T-helper 22 cell (primary cell): ENCODE data around the gene KIF25.

Experiments used
- DNase-seq: peaks from one replicate; pipeline ENCODE4 v3.0.0-alpha.2; 2020; ENCODE audit warnings: low read depth

The KIF25 gene

DNA sequence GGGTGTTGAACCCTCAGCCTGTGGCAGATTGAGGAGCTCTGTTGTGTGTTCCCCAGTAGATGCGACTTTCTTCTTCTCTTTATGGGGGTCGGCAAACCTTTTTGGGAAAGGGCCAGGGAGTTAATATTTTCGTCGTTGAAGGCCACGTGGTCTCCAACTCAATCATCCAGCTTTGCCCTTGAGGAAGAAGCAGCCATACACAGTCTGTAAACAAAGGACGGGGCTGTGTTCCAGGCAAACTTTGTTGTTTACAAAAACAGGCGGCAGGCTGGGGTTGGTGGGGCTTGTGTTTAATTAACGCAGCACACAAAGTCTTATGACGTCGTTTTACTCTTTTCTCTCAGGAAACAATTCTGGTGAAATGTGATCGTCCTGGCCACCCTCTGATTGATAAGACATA, 20.2 kb downstream of the KIF25 start:
- no peak for DNase-seq

DNA sequence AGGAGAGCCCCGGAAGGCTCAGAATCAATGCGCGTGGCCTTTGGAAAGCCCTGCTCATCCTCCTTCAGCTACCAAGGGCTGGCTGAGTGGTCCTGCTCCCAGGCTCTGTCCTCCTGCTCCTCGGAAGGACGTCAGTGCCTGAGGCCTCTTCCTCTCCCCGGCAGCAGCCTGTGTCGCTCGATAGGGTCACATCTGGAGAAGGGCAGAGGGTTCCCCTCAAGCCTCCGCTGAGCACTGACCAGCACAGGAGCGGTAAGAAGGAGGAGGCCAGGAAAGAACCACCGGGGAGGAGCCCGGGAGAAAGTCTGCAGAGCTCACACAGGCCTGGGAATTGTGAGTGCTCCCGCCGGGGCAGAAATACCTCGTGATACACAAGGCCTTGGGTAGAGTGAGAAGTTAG, 21.2 kb downstream of the KIF25 start:
- no peak for DNase-seq

DNA sequence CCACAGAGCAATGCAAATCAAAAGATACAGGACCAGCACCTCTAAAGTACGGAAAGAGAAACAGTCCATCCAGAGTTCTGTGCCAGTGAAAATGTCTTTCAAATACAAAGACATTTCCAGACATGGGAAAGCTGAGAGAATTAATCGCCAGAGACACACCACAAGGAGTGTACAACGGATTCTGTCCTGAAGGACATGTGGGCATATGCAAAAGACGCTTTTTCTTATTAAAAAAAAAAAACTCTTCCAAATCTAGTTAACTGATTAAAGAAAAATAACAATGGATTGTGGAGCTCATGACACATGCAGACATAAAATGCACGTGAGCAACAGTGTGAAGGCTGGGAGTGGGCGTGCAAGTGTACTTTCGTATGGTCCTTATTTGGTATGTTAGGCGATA, 22.8 kb downstream of the KIF25 start:
- DNase-seq, result no peak

DNA sequence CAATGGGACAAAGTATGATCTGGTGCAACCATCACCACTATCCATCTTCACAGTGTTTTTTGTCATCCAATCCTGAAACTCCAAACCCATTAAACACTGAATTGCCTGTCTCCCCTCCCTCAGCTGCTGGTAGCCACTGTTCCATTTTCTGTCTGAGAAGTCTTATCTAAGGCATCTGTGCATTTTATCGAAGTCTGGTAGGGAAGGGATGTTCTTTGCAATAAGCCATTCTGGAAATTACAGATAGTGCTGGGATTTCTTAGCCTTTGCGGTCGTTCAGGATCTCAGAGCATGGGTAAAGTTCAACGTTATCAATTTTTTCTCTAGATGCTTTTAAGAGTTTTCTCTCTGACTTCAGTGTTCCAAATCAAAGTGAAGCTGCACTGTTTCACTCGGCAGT, 24.1 kb downstream of the KIF25 start:
- DNase-seq, result no peak

DNA sequence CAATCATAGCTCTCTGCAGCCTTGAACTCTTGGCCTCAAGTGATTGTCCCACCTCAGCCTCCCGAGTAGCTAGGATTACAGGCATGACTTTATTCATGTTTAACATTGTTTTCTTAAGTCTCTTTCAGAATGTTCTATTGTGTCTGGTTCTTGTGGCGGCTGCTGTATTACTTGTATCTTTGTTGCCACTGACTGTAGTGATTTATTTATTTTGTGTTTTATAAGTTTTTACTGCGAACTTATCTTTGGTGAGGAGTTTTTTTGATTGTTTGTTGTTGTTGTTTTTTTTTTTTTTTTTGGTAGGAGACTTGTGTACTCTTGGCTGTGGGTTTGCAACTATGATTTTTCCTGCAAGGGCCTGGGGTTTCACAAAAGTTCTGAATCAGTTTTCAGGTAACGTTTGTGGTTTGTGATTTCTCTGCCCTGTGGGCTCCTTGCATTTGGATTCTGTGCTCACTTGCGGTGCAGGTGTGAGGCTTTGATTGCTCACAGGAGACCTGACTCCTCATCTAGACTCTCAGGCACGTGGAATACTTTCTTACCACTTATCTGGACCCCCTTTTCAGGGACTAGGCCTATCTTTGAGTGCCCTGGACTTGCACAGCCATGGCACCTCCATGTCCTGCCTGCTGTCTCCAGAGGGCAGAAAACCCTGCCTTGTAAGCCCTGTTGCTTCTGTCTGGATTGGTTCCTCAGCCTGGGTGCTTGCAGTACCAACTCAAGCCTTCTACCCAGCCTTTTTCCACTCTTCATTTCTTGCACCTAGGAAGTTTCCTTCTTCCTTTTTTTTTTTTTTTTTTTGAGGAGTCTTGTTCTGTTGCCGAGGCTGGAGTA, 25.2 kb downstream of the KIF25 start:
- DNase-seq, result no peak

DNA sequence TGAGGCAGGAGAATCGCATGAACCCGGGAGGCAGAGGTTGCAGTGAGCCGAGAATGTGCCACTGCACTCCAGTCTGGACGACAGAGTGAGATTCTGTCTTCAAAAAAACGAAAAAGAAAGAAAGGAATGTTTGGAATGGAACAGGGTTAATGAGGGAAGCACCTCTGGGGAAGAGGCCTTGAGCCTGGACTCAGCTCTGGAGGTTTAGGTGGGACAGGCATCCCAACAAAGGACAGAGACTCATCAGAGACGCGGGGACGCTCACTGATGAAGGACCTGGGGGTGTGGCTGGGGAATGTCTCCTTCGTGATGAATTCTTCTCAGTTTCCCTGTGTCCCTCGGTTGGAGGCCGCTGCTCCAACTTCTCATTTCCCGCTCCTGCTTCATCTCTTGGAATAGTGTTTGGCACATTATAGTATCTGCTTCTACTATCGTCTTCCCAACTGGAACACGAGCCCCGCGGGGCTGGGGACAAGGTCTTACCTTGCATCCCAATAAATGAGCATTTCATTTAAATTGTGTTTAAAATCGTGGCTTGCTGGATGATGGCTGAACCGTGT, 27.6 kb downstream of the KIF25 start:
- no peak for DNase-seq

DNA sequence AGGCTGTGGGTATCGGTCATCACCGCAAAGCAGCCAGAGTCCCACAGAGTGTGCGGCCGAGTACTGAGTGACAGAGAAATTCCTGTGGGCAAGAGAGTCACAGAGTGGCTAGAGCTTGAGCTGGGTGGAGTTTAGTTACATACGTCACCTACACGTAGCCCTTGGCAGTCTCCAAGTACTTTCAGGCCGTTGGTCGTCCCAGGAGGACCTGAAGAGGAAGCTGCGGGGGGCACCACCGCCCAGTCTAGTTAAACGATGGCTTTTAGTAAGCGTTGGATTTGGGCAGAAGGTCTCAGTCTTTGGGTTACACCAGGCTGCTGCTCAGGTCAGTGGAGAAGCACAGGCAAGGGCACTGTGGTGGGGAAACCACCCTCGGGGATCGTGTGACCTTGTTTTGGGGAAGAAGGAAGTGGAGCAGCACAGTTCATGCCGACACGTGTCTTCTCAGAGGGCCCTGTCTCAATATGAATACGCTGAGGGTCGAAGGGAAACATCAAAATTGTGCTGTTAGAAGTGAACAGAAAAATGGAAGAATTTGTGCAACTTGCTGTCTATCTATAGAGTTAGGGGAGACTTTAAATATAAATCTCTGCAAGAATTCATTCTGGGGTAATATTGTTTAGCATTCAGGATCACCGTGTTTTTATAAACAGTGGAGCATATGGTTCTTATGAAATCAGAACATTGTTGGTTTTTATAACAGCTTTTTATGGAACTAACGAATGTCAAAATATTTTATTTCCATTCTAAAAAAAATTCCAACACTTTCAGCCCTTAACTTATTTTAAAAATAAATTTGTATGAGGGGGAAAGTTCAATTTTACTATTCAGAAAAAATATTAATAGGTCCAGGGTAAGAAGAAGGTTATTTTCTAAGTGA, 28.6 kb downstream of the KIF25 start:
- no peak for DNase-seq

DNA sequence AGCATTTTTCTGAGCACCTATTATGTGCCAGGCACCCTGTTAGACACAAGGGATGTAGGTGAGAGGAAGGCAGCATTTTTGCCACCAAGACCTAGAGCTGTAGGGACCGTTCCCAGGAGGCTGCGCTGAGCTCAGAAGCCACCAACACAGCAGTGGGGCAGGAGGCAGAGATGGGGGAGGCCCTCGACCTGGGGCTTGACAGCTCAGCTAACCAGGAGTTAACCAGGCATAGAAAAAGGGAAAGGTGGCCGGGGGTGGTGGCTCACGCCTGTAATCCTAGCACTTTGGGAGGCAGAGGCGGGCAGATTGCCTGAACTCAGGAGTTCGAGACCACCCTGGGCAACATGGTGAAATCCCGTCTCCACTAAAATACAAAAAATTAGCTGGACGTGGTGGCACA, 29.5 kb downstream of the KIF25 start:
- DNase-seq, result no peak

DNA sequence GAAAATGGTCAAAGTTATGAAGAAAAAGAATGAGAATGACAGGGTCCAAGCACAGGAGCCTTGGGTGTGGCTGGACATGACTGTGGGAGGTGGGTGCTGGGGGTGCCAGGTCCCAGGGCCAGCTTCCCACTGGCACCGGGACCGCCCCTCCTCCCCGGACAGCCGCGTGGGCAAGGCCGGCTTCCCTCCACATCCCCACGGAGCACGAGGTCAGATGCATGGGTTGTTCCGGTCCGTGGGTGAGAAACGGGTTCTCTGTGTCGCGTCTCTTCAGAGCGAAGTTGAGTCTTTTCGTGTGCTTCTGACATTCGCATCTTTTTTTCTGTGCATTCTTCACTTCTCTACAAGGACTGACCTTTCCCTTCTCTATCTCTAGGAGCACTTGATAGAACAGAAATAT, 30.1 kb downstream of the KIF25 start:
- DNase-seq, result no peak

DNA sequence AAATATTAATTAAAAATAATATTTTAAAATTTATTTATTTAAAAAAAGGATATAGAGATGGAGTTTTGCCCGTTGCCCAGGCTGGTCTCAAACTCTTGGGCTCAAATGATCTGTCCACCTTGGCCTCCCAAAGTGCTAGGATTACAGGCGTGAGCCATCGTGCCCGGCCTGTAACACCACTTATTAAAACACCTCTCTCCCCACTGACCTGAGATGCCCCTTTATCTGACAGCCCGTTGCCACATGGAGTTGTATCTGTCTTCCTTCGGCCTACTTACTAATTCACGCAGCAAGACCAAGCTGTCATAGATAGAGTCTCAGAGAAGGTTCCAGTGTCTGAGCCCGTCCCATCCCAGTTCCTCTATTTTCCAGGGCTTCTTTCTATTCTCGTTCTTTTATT, 30.7 kb downstream of the KIF25 start:
- DNase-seq, result no peak

DNA sequence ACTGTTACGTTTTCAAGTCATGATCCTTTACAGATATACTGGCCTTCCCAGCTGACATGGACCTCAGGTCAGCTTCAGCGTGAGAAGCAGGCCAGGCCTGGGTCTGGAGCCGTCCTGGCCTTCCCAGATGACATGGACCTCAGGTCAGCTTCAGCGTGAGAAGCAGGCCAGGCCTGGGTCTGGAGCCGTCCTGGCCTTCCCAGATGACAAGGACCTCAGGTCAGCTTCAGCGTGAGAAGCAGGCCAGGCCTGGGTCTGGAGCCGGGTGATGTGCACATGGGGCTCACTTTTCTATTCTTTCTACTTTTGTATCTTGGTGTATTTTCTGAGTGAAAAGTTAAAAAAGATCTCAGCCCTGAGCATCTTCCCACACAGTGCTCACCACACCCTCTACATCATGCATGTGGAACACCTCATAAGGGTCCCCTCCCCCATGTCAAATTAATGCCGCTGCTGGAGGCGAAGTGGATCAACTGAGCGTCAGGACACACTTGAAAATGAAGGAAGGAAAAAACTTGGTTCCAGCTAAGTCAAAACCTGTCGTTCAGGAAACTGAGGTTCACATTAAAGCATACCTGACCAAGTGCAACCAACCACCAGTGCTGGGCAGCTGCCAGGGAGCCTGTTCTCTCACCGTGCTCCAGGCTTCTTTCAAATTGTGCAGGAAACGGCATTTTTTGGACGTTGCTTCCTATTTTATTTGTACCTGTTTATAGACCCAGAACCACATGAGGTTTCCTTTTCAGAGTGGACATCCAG, 32.2 kb downstream of the KIF25 start:
- no peak for DNase-seq

DNA sequence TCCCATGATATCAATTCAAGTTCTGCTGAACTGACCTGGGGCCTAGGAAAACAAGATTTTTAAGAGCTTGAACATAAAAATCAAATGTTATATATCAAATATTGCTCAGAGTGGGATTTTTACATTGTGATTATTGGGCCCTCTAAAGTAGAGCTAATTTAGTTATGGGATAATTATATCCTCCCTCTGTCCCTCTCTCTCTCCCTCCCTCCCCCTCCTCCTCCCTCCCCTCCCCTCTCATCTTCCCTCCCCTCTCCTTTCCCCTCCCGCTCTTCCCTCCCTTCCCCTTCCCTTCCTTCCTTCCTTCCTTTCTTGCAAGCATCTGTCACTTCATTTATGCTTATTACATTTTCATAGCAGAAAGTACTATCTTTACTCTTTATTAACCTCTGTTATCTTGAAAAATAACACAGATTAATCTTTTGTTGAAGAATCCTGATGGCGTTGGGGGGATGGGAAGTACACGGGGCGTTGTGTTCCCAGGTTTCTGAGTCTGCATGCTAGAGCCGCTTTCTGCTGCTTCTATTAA, 32.8 kb downstream of the KIF25 start:
- no peak for DNase-seq

DNA sequence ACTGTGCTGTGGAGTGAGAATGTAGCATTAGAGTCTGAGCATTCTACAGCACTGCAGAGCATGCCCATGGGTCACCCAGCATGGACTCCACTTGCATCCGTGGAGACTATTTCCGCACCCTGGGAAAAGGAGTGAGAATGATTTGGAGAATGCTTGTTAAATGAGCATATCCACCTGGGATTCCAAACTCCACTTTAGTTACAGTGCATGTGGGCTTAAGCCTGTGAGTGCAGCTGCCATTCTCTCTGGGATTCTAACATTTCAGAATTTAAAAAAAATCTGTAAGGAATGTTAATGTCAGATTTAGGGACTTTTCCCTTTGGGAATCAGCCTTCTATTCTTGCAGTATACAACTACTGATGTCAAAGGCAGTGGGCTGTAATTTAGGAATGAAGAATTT, 33.4 kb downstream of the KIF25 start:
- DNase-seq, result no peak

DNA sequence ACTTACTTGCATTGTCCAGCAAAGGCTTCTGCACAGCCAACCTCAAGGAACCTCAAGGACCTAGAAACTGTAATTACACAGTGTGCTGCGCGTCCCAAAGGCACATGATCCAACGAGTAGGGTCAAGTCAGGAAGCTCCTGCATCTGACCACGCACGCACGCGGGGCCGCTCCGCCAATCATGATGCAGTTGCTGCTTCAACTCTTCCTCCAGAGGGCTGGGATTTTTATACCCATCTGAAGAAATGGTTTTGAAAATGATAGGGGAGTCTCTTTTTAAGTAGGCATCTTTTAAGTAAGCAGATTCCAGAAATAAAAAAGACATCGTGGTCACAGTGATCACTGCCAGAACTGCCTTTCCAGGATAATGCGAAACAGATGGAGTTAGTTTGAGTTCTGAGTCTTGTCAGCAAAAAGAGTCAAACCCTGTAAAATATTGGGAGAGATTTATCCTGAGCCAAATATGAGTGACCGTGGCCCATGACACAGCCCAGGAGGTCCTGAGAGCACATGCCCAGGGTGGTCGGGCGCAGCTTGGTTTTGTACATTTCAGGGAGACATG, 34.0 kb downstream of the KIF25 start:
- DNase-seq, result no peak

DNA sequence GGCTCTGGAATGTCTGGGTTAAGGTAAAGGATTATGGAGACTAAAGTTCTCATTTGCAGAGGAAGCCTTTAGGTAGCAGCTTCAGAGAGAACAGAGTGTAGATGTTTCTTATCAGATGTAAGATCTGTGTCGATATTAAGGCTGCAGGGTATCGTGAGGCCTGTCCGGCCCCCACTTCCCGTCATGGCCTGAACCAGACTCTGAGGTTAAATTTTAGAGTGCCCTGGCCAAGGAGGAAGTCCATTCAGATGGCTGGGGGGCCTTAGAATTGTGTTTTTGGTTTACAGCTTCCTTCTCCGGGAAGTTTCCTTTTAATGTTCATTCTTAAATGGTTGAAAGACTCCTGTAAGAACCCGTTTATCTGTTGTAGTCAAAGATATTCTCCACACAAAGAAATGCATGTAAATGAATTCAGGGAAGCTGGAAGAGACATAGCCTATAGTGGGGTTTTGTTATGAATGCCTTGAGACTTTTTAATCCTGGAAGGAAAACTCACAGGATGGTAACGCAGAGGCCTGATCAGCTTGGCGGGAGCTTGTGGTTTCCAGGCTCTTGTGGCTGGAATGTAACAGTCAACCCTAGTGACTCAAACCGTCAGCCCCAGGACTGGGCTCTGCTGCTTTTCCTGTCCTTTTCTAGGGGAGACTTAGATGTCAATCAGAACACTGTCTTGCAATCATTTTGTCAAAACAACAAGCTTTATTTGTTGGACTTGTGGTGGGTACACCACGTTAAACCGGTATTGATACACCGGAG, 34.7 kb downstream of the KIF25 start:
- DNase-seq, result no peak

DNA sequence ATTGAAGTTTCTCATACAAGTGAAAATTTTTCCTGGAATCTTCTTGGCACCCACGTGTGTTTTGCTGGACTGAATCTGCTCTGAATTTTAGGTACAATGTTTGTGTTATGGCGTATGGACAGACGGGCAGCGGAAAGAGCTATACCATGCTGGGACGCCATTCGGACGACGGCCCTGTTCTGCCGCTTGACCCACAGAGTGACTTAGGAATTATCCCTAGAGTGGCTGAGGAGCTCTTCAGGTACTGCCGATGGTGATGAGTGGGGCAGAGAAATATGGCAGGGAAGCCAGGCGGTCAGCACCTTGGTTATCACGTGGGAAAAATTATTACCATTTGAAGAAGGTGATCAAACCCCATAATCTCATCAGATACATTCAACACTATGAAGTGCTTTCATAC, 36.3 kb downstream of the KIF25 start:
- no peak for DNase-seq

DNA sequence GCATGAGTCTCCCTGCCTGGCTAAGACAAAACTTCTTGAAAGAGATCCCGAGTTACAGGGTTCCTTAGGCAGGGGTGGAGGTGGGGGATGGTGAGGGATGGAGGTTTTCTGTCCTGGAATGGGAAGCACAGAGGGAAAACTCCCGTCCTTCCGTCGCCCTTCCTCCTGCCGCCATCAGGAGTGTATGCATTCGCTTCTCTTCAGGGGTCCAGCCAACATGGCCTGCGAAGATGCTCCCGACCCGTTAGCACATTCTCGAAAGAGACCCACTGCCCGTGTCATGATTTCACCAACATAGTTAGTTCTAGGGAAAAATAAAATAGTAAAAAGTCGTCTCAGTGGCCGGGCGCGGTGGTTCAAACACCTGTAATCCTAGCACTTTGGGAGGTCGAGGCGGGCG, 37.1 kb downstream of the KIF25 start:
- DNase-seq, result no peak

DNA sequence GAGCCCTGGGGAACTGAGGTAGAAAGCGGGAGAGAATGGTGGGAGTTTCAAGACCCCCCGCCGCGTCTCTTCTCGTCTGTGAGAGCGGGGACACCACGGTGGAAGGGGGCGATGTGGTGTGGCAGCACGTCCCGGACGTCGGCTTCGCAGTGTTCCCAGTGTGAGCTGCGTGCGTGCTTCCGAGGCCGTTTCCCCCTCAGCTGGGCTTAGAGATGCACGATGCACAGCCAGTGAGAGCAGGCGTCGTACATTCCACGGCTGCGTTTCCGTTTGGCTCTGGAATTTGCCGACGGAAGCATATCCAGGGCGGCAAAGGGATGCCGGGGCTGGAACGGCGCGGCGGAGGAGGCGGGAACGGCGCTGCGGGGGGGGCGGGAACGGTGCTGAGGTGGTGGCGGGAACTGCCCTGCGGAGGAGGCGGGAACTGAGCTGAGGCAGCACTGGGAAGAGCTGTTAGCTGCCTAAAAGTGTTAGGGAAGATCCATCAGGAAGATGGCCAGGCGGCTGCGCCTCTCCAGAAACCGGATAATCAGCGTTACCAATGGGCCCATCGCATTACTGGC, 37.7 kb downstream of the KIF25 start:
- DNase-seq, result no peak

DNA sequence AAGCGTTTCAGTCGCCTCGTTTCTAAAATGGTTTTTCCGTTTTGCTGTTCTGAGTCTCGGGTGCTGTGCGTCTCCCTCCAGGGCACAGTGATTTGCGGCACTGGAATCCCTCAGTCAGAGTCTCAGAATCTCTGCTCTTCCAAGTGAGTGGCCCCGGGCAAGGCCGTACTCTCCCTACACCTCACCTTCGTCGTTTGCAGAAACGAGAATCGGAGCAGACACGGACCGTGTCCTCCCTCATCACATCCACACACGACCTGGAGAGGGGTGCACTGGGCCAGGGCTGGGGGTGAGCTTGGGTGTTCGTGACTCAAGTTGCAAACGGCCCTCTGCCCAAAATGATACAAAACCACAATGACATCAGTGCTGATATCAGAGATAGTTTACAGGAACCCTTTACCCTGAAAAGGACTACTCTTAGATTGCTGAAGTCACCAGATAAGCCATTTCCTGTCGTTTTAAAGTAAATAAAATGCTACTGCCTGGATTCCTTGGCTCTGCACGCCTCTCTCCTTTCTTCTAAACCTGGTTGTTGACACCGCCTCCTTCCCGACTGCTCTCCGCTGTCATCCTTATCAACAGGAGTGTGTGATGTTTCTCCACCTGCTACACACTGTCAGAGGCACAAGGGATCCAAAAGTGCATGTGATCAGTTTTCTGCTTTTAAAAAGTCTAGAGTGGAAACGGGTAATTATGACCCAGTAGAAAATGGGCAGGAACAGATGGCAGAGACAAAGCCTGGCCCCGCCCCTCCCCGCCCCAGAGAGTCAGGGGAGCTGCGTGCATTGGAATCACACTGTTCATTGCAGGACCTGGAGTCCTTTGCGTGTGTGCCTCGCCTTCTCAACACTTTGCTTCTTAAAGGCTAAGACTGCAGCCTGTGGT, 38.4 kb downstream of the KIF25 start:
- no peak for DNase-seq

DNA sequence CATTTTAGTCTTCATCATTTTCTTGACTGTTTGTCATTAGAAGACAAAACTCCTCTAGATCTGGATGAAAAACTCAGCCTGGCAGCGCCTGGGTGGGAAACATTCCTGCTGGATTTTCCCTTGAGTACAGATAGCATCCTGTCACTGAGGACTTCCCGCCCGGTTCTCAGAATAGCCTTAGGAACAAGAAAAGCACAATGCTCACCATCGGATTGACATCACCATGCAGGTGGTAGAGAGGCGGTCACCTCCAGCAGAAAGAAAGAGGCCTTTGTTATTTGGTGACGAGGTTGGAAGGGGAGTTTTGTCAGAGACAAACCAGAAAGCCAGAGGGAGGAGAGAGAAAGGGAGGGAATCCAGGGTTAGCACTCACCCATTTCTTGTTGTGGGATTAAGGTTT, 39.8 kb downstream of the KIF25 start:
- no peak for DNase-seq
